CD4-positive, alpha-beta T cell treated with Interleukin-6 at 100 ng/mL for 8 hours (primary cell): ENCODE measurements around the gene PNPLA1.

ENCODE experiments used
- DNase-seq: peaks from one replicate; pipeline ENCODE4 v3.0.0-alpha.2; 2020; ENCODE audit warnings: mixed read lengths, low spot score

The PNPLA1 gene

GRCh38 chr6:36317623-36318022 is 47.8 kb downstream of the PNPLA1 start:
- no peak for DNase-seq

GRCh38 chr6:36318690-36319435 is 49.0 kb downstream of the PNPLA1 start:
- no peak for DNase-seq

- DNase-seq, result no peak
These were observed 49.5 kb downstream of the PNPLA1 start for GRCh38 chr6:36319436-36319762.

GRCh38 chr6:36319821-36320220 is 50.0 kb downstream of the PNPLA1 start:
- no peak for DNase-seq

- DNase-seq, result no peak
These were observed 50.6 kb downstream of the PNPLA1 start for GRCh38 chr6:36320475-36320874.

- no peak for DNase-seq
These were observed 52.7 kb downstream of the PNPLA1 start for GRCh38 chr6:36322591-36322990.

DNA sequence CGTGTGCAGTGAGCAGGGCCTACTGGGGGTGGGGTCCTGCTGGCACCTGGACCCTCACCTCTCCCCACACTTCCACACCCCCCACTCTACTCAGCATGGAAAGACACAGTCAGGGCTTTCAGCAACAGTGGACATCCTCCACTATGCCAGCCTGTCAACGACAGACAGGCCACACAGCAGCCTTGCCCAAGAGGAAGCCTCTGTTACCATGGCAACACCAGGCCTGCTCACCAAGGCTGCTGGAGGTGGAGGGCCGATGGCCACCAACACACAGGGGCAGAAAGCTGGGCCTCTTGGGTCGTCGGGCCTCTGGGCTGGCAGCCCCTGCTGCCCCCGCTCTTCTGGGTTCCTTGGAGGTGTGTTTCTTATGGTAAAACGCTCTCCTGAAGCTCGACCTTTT is 53.2 kb downstream of the PNPLA1 start:
- no peak for DNase-seq

GRCh38 chr6:36324191-36324590 is 54.3 kb downstream of the PNPLA1 start:
- no peak for DNase-seq

GRCh38 chr6:36324715-36325114 is 54.9 kb downstream of the PNPLA1 start:
- no peak for DNase-seq

DNA sequence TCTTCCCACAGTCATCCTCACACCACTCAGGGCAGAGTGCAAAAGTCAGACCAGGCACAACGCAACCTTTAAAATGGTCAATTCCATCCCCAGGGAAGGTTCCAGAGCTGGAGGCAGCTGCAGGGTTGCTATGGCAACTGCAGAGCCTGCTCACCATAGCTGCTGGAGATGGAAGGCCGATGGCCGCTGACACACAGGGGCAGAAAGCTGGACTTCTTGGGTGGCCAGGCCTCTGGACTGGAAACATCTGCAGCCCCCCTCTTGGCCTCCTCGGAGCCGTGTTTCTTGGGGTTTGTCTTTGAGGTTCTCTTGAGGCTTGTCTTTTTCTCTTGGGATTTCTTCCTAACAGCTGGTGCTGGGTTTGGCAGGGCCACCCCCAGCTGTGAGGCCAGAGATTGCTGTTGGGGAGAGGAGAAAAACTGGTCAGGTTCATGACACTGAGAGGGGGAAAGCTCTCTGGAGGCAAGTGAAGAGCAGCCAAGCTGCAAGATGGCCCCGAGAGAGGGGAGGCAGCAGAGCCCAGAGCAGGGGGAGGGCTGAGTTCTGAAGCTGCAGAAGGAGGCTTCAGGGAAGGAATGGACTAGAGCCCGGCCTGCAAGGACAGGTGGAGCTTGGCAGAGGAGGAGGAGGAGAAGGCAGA is 56.6 kb downstream of the PNPLA1 start:
- DNase-seq, result no peak

GRCh38 chr6:36327226-36327918 is 57.5 kb downstream of the PNPLA1 start:
- DNase-seq, result no peak

DNA sequence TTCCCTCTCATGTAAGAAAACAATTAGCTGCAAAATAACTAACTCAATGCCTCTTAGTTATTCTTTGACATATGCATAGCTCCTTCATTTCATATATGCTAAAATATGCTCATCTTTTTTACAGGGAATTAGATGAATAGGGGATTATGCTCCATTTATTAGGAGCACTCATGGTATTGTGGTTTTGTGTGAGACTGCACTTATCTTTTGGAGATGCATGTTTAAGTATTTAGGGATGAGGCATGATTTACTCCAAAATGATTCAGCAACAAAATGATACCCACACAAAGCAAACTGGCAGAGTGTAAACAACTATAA is 58.0 kb downstream of the PNPLA1 start:
- no peak for DNase-seq

DNA sequence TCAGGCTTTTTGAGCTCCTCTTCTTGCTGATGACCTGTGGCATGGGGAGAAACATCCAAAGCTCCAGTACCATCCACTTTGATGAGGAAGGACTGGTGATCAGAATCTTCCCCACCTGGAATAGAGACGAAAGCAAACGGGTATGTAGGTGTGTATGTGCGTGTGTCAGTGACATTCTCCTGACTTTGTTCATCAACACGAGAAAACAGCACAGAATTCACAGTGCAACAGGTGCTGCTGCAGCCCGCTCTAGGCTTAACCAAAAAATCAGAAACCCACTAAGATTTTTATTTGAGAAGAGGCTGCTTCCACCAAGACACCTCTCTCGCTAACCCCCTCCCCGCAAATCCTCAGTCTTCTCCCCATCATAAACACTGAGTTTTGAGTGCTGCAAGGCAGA is 58.7 kb downstream of the PNPLA1 start:
- no peak for DNase-seq

DNA sequence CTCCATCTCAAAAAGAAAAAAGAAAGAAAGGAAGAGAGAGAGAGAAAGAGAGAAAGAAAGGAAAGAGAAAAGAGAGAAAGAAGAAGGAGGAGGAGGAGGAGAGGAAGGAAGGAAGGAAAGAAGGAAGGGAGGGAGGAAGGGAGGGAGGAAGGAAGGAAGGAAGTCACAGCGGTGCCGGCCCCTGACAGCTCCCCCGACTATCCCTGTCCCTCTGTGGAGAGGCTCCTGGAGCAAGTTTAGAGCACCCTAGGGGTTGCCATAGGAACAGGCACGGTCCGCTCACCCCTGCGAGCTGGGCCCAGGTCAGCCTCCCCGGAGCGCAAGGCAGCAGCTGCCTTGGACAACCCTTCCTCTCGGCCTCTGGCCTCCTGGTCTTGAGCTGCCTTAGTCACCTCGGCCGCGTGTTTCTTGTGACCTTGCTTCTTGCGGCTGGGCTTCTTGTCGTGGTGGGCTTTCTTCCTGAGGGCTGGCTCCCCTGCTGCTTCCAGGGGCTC is 60.0 kb downstream of the PNPLA1 start:
- no peak for DNase-seq

- no peak for DNase-seq
These were observed 60.5 kb downstream of the PNPLA1 start for GRCh38 chr6:36330366-36330765.

DNA sequence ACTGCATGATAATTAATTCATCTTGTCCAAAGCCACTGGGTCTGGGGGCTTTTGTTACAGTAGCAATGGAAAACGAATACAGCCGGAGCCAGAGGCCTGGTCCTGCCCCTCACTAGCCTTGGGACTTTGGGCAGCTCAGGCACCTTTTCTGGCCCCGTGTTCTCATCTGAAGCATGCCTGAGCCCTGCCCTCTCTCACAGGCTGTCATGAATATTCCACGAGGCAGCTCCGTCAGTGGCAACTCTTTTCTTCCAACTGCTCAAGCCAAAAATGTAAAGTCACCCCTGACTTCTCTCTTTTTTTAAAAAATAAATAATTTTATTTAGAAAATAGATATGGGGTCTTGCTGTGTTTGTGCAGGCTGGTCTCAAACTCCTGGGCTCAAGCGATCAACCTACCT is 61.5 kb downstream of the PNPLA1 start:
- DNase-seq, result no peak

- DNase-seq, result no peak
These were observed 63.5 kb downstream of the PNPLA1 start for GRCh38 chr6:36333171-36333895.

DNA sequence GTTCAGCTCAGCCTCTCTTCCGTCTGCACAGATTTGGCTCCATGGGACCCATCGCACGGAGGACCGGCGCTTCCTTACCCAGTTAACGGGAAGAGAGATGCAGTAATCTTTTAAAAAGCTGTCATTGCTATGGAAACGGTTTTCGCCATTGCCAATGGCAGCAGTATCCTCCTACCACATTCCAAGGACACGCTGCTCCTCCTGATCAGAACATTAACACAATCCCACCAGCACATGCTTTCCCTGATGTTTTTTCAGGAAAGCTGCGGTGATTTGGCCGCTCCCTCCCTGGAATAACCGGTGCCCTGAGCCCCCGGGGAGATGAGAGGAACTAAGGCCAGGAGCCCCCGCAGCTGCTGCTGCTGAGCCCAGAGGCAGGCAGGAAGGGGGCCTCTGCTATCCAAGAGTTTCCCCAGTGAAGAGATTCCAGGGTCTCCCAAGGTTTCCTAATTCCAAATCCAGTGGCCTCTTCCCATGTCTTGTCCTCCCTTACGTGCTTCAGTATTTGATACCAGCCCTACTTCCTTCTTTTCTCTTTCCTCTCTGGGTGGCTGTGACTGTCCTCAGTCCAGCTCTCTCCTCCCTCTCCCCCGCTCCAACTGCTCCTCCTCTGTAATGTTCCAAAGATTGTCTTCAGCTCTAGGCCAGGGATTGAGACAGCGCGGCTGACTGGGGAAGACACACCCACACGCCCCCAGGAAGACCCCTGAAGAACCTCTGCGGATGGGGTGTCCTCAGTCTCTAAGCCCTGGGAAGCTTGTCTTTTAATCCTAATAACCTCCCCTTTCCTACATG is 64.3 kb downstream of the PNPLA1 start:
- DNase-seq, result no peak

DNA sequence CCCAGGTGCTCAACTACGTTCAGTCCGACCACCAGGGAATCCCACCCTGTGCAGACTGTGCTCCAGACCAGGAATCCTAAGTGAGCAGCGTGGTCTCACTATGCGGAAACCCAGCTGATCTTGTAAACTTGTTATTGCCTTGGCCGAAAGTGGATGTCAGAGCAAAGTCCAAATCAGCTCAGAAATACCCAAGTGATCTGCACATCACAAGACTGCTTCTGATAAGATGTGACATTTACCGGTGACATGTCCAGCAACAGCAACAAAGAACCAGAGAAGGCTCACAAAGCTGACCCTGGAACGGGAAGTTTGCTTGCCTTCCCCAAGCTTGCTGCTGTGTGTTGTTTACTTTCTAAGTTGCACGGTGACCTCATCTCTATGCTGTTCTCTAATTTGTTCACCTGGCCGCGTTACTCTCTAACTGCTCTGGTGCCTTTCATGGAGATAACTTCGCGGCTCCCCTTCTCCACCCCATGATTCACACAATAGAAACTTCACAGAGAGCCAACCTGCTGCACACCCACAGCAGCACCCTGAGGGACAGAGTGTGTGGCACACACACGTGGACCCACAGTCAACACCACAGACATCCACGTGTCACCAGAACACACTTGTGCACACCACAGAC is 65.1 kb downstream of the PNPLA1 start:
- no peak for DNase-seq

- DNase-seq, result no peak
These were observed 65.8 kb downstream of the PNPLA1 start for GRCh38 chr6:36335465-36336207.
